K562 (cell line): ENCODE results near the gene PPP1R16B. TPM values are rescaled to one million over a fixed set of nuclear protein-coding genes. Genes with fewer than 3 reads are reported as not detected.

Source experiments
- ATAC-seq: fragments of 200-7000 bp; cut with Tn5 transposase; 3 replicates; pipeline ENCODE4 v1.9.1; 2020; ENCODE audit warnings: moderate library complexity
- BruUV-seq: library from RNA; stranded (reverse); fragments of 400-500 nt; replicated peaks from 2 replicates; lab custom pipeline; 2021; lab: Mats Ljungman, UMichigan
- CTCF ChIA-PET: fragments of 300-600 bp; formaldehyde crosslinking; extraction: SDS; loops from one replicate; lab custom pipeline; 2021; ENCODE audit warnings: low intra/inter-chr PET ratio; lab: Yijun Ruan, JAX
- POLR2A ChIA-PET: fragments of 300-600, 350-650 bp; sonication (Branson Sonifier 250); formaldehyde crosslinking; extraction: SDS; loops from one replicate; lab custom pipeline; 2021; ENCODE audit warnings: antibody characterized with exemption, inconsistent platforms; lab: Yijun Ruan, JAX
- DNase-seq, 4 experiments: peaks; one replicate each; pipeline versions ENCODE4 v3.0.0 to v3.0.0-alpha.2; 2011 to 2018; ENCODE audit warnings: low spot score in 3 of 4, mixed read lengths in 3 of 4; ENCODE audit errors: extremely low read depth in 1 of 4
- FAIRE-seq: peaks from 2 replicates; lab custom pipeline; 2011; peaks lifted over from hg19 to GRCh38; lab: Jason Lieb, UNC
- H2AFZ ChIP-seq: 2 replicates; pipeline ENCODE4 v1.6.0; 2011; ENCODE audit warnings: low read depth, low read length, control low read depth, inconsistent platforms
- H3K27ac ChIP-seq: fragments of 200-600 bp; 3 replicates; pipeline ENCODE4 v1.8.0; 2011; ENCODE audit warnings: low read depth, mild to moderate bottlenecking, control low read depth, inconsistent platforms, low read length, moderate library complexity, mixed read lengths; ENCODE audit errors: extremely low read depth
- H3K27me3 ChIP-seq, 2 experiments: fragments of 300-600 bp in 1 of 2; 2 replicates in 1 of 2; 3 replicates in 1 of 2; pipeline versions ENCODE4 v1.6.0 to v1.8.0; 2011; ENCODE audit warnings: inconsistent platforms in 2 of 2, low read length in 2 of 2, mild to moderate bottlenecking in 1 of 2, mixed read lengths in 1 of 2, moderate library complexity in 1 of 2; ENCODE audit not compliant: control insufficient read depth in 2 of 2, insufficient read depth in 2 of 2
- H3K36me3 ChIP-seq: fragments of 300-600 bp; 3 replicates; pipeline ENCODE4 v1.8.0; 2011; ENCODE audit warnings: mild to moderate bottlenecking, low read length, inconsistent platforms; ENCODE audit not compliant: control insufficient read depth, insufficient read depth
- H3K4me1 ChIP-seq, 2 experiments: fragments of 200-600 bp in 1 of 2; replicated peaks in 1 of 2; 2 replicates in 1 of 2; 3 replicates in 1 of 2; pipeline versions ENCODE4 v1.5.1 to v1.8.0; 2011; ENCODE audit warnings: inconsistent platforms in 2 of 2, low read length in 2 of 2, mild to moderate bottlenecking in 1 of 2, mixed read lengths in 1 of 2, moderate library complexity in 1 of 2; ENCODE audit not compliant: control insufficient read depth in 2 of 2, insufficient read depth in 2 of 2
- H3K4me2 ChIP-seq: 2 replicates; pipeline ENCODE4 v1.6.1; 2011; ENCODE audit warnings: low read length, control low read depth, inconsistent platforms, mixed read lengths; ENCODE audit not compliant: insufficient read depth
- H3K4me3 ChIP-seq: fragments of 200-600 bp; sonication (generic), shearing (Covaris generic); 2 replicates; pipeline ENCODE4 v1.5.1; 2016; ENCODE audit warnings: control low read depth, inconsistent platforms
- H3K79me2 ChIP-seq: fragments of 200-600 bp; 3 replicates; pipeline ENCODE4 v1.8.0; 2011; ENCODE audit warnings: low read length, inconsistent platforms; ENCODE audit not compliant: control insufficient read depth, insufficient read depth
- H3K9ac ChIP-seq, 2 experiments: 2 replicates each; pipeline versions ENCODE4 v1.6.0 to v1.6.1; 2011; ENCODE audit warnings: low read depth in 2 of 2, low read length in 2 of 2, control low read depth in 1 of 2, inconsistent platforms in 1 of 2, mild to moderate bottlenecking in 1 of 2, mixed read lengths in 1 of 2; ENCODE audit not compliant: insufficient read depth in 1 of 2
- H3K9me1 ChIP-seq: one replicate; pipeline ENCODE4 v1.6.0; 2011; ENCODE audit warnings: inconsistent platforms, mild to moderate bottlenecking, low read length, moderate library complexity; ENCODE audit not compliant: control insufficient read depth, insufficient read depth
- H3K9me3 ChIP-seq: replicated peaks from 2 replicates; pipeline ENCODE4 v1.5.1; 2011; ENCODE audit warnings: low read depth, low read length, inconsistent platforms; ENCODE audit not compliant: control insufficient read depth, insufficient read depth
- H4K20me1 ChIP-seq: replicated peaks from 2 replicates; pipeline ENCODE4 v1.6.1; 2011; ENCODE audit warnings: low read length, inconsistent platforms, mixed read lengths; ENCODE audit not compliant: control insufficient read depth, insufficient read depth
- NCOA2 ChIP-seq, 2 experiments: fragments of 450-650 bp; IDR thresholded peaks; 2 replicates each; pipeline ENCODE4 v1.6.1; 2018; ENCODE audit warnings: mild to moderate bottlenecking in 2 of 2, moderate library complexity in 1 of 2; ENCODE audit not compliant: partially characterized antibody in 2 of 2
- POLR2AphosphoS5 ChIP-seq: IDR thresholded peaks from 2 replicates; pipeline ENCODE4 v1.6.1; 2011; ENCODE audit warnings: mild to moderate bottlenecking, low read depth, low read length, moderate library complexity; ENCODE audit not compliant: control insufficient read depth, insufficient read depth
- ZNF778 ChIP-seq: fragments of 450-650 bp; formaldehyde crosslinking; IDR thresholded peaks from 2 replicates; pipeline ENCODE4 v1.4.0; 2020; ENCODE audit warnings: mild to moderate bottlenecking, moderate library complexity
- WGBS: fragments of 100-300 bp; shearing (Covaris generic); methylation state at CpG from one replicate; pipeline ENCODE4 v1.1.6; 2016; ENCODE audit warnings: low coverage, mixed read lengths; ENCODE audit not compliant: insufficient coverage; ENCODE audit errors: missing lambda C conversion rate; 5-methylcytosine and 5-hydroxymethylcytosine counted together
- in situ Hi-C: fragments of 300-500 bp; cut with MboI; formaldehyde crosslinking; loops from 4 replicates; pipeline ENCODE4 v1.15.0; 2018; ENCODE audit warnings: inconsistent platforms, mixed read lengths
- intact Hi-C: fragments of 100-400 bp; cut with micrococcal nuclease; formaldehyde crosslinking; loops from 2 replicates; pipeline ENCODE4 v1.14.2; 2022
- polyA plus RNA-seq, 8 experiments: library from polyadenylated mRNA; depleted of rRNA in 4 of 8; stranded (reverse) in 5 of 8; unstranded in 3 of 8; fragments of >200 nt; fragmentation: Nextera tagmentation in 2 of 8; fragmentation: Illumina TruSeq in 1 of 8; extraction: Ambion mirVana in 2 of 8; extraction: Trizol in 1 of 8; gene quantifications; 2 replicates each; pipeline versions ENCODE4 v1.2.1 to v1.2.3, GENCODE V29; 2011 to 2014; ENCODE audit warnings: inconsistent platforms in 1 of 8, missing spikeins in 1 of 8
- total RNA-seq, 7 experiments: library from RNA; depleted of rRNA in 6 of 7; stranded (reverse); fragments of >200 nt in 6 of 7; fragmentation: Illumina TruSeq in 2 of 7; extraction: Trizol in 2 of 7; gene quantifications; 2 replicates each; pipeline versions ENCODE4 v1.2.1 to v1.2.3, GENCODE V29; 2011 to 2021; ENCODE audit warnings: low replicate concordance in 1 of 7
- TF ChIP-seq, protein P1 (sequence below), 2 experiments: fragments of 450-650 bp; IDR thresholded peaks; 2 replicates each; pipeline ENCODE4 v1.6.1; 2018; ENCODE audit warnings: mild to moderate bottlenecking in 2 of 2, low read depth in 1 of 2; ENCODE audit not compliant: partially characterized antibody in 2 of 2
- TF ChIP-seq, protein P2 (sequence below): sonication (generic); formaldehyde crosslinking; IDR thresholded peaks from 2 replicates; pipeline ENCODE4 v1.8.1; 2023; ENCODE audit warnings: mild to moderate bottlenecking, missing genetic modification reagents
- TF ChIP-seq, protein P3 (sequence below): fragments of 250-450 bp; sonication (Bioruptor Pico); IDR thresholded peaks from 2 replicates; pipeline ENCODE4 v1.5.0; 2021; ENCODE audit warnings: mild to moderate bottlenecking, moderate library complexity

PPP1R16B gene
- total and polyA plus RNA-seq, 9 of the 15 experiments (the other 6 are each of a cell fraction or from before 2014, with no cell fraction given): 1.5 to 11.5 (median 6.8) TPM

DNA sequence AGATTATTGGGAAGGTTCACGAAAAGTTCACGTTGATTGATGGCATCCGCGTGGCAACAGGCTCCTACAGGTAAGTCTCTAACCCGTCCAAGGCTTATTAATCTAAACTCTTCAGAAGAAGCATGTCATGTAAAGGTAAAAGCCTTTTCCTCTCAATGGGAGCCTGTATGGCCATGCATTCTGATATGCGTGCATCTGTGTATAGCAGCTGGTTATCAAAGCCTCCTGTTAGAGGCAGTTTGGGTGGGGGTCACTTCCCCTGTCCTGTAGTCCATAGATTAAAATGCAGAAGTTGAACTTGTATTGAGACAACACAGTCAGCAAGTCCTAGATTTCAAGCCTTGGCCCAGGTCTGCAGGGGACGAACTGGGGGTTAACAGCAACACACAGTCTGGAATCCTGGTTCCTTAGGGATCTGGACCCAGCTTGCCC is 142.4 kb downstream of the PPP1R16B start (continued):
- TF ChIP-seq, protein P1, sequence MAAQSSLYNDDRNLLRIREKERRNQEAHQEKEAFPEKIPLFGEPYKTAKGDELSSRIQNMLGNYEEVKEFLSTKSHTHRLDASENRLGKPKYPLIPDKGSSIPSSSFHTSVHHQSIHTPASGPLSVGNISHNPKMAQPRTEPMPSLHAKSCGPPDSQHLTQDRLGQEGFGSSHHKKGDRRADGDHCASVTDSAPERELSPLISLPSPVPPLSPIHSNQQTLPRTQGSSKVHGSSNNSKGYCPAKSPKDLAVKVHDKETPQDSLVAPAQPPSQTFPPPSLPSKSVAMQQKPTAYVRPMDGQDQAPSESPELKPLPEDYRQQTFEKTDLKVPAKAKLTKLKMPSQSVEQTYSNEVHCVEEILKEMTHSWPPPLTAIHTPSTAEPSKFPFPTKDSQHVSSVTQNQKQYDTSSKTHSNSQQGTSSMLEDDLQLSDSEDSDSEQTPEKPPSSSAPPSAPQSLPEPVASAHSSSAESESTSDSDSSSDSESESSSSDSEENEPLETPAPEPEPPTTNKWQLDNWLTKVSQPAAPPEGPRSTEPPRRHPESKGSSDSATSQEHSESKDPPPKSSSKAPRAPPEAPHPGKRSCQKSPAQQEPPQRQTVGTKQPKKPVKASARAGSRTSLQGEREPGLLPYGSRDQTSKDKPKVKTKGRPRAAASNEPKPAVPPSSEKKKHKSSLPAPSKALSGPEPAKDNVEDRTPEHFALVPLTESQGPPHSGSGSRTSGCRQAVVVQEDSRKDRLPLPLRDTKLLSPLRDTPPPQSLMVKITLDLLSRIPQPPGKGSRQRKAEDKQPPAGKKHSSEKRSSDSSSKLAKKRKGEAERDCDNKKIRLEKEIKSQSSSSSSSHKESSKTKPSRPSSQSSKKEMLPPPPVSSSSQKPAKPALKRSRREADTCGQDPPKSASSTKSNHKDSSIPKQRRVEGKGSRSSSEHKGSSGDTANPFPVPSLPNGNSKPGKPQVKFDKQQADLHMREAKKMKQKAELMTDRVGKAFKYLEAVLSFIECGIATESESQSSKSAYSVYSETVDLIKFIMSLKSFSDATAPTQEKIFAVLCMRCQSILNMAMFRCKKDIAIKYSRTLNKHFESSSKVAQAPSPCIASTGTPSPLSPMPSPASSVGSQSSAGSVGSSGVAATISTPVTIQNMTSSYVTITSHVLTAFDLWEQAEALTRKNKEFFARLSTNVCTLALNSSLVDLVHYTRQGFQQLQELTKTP (IDR thresholded peaks at IDR 0.05; ENCODE audit: low read depth in 1 of 2, partially characterized antibody in 2 of 2): peak in 1 of 2 experiments; percentile 65
- TF ChIP-seq, protein P2, sequence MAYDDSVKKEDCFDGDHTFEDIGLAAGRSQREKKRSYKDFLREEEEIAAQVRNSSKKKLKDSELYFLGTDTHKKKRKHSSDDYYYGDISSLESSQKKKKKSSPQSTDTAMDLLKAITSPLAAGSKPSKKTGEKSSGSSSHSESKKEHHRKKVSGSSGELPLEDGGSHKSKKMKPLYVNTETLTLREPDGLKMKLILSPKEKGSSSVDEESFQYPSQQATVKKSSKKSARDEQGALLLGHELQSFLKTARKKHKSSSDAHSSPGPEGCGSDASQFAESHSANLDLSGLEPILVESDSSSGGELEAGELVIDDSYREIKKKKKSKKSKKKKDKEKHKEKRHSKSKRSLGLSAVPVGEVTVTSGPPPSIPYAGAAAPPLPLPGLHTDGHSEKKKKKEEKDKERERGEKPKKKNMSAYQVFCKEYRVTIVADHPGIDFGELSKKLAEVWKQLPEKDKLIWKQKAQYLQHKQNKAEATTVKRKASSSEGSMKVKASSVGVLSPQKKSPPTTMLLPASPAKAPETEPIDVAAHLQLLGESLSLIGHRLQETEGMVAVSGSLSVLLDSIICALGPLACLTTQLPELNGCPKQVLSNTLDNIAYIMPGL (CRISPR knock-in tag): no peak

DNA sequence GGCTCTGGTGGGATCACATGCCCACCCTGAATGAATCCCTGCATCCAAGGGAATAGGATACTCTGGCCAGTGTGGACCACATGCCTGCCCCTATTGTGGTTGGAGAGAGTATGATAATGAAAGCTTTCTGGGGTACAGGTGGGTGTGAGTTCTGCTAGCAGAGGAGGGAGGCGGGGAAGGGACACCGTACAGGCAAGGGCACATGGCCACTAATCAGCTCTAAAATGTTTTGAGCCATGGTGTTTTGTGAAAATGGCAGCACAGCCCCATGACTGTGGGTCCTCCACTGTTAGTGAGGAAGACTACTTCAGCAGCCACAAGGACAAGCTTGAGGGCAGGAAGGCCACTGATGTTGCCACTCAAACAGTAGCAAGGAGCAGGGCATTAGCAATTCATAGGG is 144.8 kb downstream of the PPP1R16B start:
- Histone ChIP-seq H3K27me3 (no peaks in the 10 kb centered on the region), H3K36me3 (peaks cover 93% of the 10 kb centered on the region), H3K4me2 (no peak overlapping the region)
- no TSS peak for BruUV-seq
- no peak for FAIRE-seq
- in situ Hi-C loops: no loop called here
- TF ChIP-seq NCOA2 (IDR thresholded peaks at IDR 0.05; ENCODE audit: partially characterized antibody in 2 of 2) (no peak), POLR2AphosphoS5 (0 out of 2 replicates have a peak, but pooled peaks have one; percentile 27), ZNF778 (CRISPR knock-in tag) (no peak)
- TF ChIP-seq, protein P3, sequence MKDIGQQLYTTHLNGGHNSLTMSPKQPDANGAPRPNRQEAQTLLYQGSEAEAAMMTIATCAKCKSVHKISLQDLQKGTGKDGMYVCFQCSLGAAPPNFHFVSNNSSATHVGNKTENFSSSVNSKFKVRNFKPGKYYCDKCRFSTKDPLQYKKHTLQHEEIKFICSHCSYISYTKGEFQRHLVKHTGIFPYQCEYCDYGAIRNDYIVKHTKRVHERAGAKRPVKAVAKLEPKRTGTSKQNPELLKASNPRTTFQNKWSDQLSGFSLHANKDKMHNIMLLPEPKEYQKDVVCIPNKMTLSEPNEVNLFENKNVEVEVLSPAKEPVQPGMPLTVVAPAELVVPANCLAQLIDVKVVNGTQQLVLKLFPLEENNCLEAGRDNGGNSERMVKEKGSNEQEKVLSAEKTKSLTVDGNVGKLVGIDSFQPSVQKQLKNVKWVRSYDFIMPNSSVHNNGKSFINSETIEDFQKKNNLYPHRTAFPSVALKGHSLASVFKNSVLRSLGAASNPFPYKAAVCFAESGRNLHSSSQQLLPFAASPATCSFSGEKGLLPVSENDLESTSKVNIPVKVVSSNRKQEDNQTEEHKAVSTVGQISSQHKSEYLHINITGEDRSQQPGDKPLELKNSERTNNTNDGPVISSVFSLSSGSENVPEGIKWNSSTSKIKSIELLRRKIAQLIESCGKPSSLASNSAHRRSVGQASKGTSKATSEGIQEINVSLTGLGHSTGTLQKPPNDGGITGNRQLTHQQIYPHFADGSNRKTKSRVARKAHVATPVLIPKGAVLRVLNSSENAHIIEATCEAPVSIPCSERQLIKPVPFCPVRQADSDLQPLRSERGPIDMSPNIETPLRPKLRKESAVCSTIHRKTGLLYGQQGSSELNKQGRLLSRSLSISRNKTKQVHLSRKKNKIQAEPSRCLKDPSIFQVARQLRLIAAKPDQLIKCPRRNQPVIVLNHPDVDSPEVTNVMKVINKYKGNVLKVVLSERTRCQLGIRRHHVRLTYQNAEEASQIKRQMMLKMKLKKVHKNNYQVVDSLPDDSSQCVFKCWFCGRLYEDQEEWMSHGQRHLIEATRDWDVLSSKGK (CRISPR knock-in tag): no peak
- TF ChIP-seq, all 486 proteins: peak for 1
- Histone ChIP-seq H3K79me2 (peaks cover 61% of the 10 kb centered on the region), H3K9me1 (no peaks in the 10 kb centered on the region), H3K4me3 (no peak overlapping the region), H3K27ac (peak overlapping the region; percentile 35; the same call in 2 of the 3 replicates), H2AFZ (no peak overlapping the region), H3K9ac (no peak overlapping the region), H3K9me3 (no peaks in the 10 kb centered on the region), H4K20me1 (no peaks in the 10 kb centered on the region), H3K4me1 (peaks cover 21 to 27% of the 10 kb centered on the region in 2 experiments)
- ATAC-seq (no peak), DNase-seq (no peak)
- WGBS: 92% methylated on average over 2 of the region's 2 CpGs
- POLR2A ChIA-PET: interaction anchor here (0.6 to 1.9 kb wide), 6 partner anchors 11 to 48 kb away, joined by 3 to 6 read pairs (median 4); partner anchors contain the start of genes DHX35 and FAM83D
- CTCF ChIA-PET: no interaction called here
- intact Hi-C loops: no loop called here
